ENCODE data around the gene CBLN1.

CBLN1 gene

GRCh38 chr16:49312389-49312985, 30.8 kb upstream of the CBLN1 start:
- DNase-seq: no peak
- Histone ChIP-seq H3K36me3 (replicated peaks) (no peaks in the 10 kb centered on the region), H3K4me3 (ENCODE audit: low read depth, low read length) (no peak overlapping the region), H3K27ac (no peak overlapping the region), H3K27me3 (replicated peaks) (no peaks in the 10 kb centered on the region)
- in situ Hi-C loops (cut with HindIII; ENCODE audit: low pct_ligation_motif_present, low sequenced_read_pairs): no loop called here
- no peak for TF ChIP-seq CTCF (IDR thresholded peaks at IDR 0.05; ENCODE audit: low read depth, low read length, missing control alignments)

- DNase-seq: no peak
- H3K27me3 ChIP-seq (replicated peaks): no peaks in the 10 kb centered on the region
- H3K4me3 ChIP-seq (ENCODE audit: low read depth, low read length): no peak overlapping the region
- H3K27ac ChIP-seq: no peak overlapping the region
- H3K36me3 ChIP-seq (replicated peaks): no peaks in the 10 kb centered on the region
- TF ChIP-seq CTCF (IDR thresholded peaks at IDR 0.05; ENCODE audit: low read depth, low read length, missing control alignments): no peak
- in situ Hi-C loops (cut with HindIII; ENCODE audit: low pct_ligation_motif_present, low sequenced_read_pairs): no loop called here
Observed at GRCh38 chr16:49311823-49312222, 30.2 kb upstream of the CBLN1 start.

GRCh38 chr16:49307176-49307575, 25.5 kb upstream of the CBLN1 start:
- H3K27ac ChIP-seq: no peak overlapping the region
- in situ Hi-C loops (cut with HindIII; ENCODE audit: low pct_ligation_motif_present, low sequenced_read_pairs): no loop called here
- no peaks in the 10 kb centered on the region for H3K36me3 ChIP-seq (replicated peaks)
- no peak for TF ChIP-seq CTCF (IDR thresholded peaks at IDR 0.05; ENCODE audit: low read depth, low read length, missing control alignments)
- no peaks in the 10 kb centered on the region for H3K27me3 ChIP-seq (replicated peaks)
- H3K4me3 ChIP-seq (ENCODE audit: low read depth, low read length): no peak overlapping the region
- no peak for DNase-seq

GRCh38 chr16:49305406-49305805, 23.8 kb upstream of the CBLN1 start:
- Histone ChIP-seq H3K27ac (no peak overlapping the region), H3K27me3 (replicated peaks) (no peaks in the 10 kb centered on the region), H3K36me3 (replicated peaks) (no peaks in the 10 kb centered on the region), H3K4me3 (ENCODE audit: low read depth, low read length) (no peak overlapping the region)
- TF ChIP-seq CTCF (IDR thresholded peaks at IDR 0.05; ENCODE audit: low read depth, low read length, missing control alignments): no peak
- in situ Hi-C loops (cut with HindIII; ENCODE audit: low pct_ligation_motif_present, low sequenced_read_pairs): no loop called here
- no peak for DNase-seq

GRCh38 chr16:49292413-49292812, 10.8 kb upstream of the CBLN1 start:
- Histone ChIP-seq H3K27me3 (replicated peaks) (no peaks in the 10 kb centered on the region), H3K27ac (no peak overlapping the region), H3K36me3 (replicated peaks) (no peaks in the 10 kb centered on the region), H3K4me3 (ENCODE audit: low read depth, low read length) (no peak overlapping the region)
- no peak for TF ChIP-seq CTCF (IDR thresholded peaks at IDR 0.05; ENCODE audit: low read depth, low read length, missing control alignments)
- no peak for DNase-seq
- in situ Hi-C loops (cut with HindIII; ENCODE audit: low pct_ligation_motif_present, low sequenced_read_pairs): no loop called here

- Histone ChIP-seq H3K27me3 (replicated peaks) (peaks cover 15% of the 10 kb centered on the region), H3K36me3 (replicated peaks) (no peaks in the 10 kb centered on the region), H3K4me3 (ENCODE audit: low read depth, low read length) (no peak overlapping the region), H3K27ac (no peak overlapping the region)
- in situ Hi-C loops (cut with HindIII; ENCODE audit: low pct_ligation_motif_present, low sequenced_read_pairs): no loop called here
- no peak for TF ChIP-seq CTCF (IDR thresholded peaks at IDR 0.05; ENCODE audit: low read depth, low read length, missing control alignments)
- DNase-seq: no peak
Observed at GRCh38 chr16:49287572-49287971, 5.9 kb upstream of the CBLN1 start.
